Parathyroid adenoma (tissue), 2 donors: ENCODE measurements around the gene CCDC127.

ENCODE experiments used
- H2AFZ ChIP-seq: fragments of 300-600 bp; sonication (generic); one replicate; pipeline ENCODE4 v1.7.0; 2017; ENCODE audit warnings: antibody characterized with exemption, mild to moderate bottlenecking
- H3K27ac ChIP-seq: fragments of 300-600 bp; sonication (generic); one replicate; pipeline ENCODE4 v1.7.0; 2017
- H3K27me3 ChIP-seq: fragments of 300-600 bp; sonication (generic); one replicate; pipeline ENCODE4 v1.7.0; 2017; ENCODE audit warnings: low read length; ENCODE audit not compliant: control insufficient read depth, insufficient read depth
- H3K36me3 ChIP-seq: fragments of 300-600 bp; sonication (generic); one replicate; pipeline ENCODE4 v1.7.0; 2017; ENCODE audit warnings: low read length; ENCODE audit not compliant: control insufficient read depth, insufficient read depth
- H3K4me1 ChIP-seq: fragments of 300-600 bp; sonication (generic); one replicate; pipeline ENCODE4 v1.7.0; 2017; ENCODE audit warnings: control low read depth
- H3K4me2 ChIP-seq: fragments of 300-600 bp; sonication (generic); one replicate; pipeline ENCODE4 v1.7.0; 2017; ENCODE audit warnings: low read length
- H3K4me3 ChIP-seq: fragments of 300-600 bp; sonication (generic); one replicate; pipeline ENCODE4 v1.7.0; 2017; ENCODE audit warnings: low read depth, low read length
- H3K79me2 ChIP-seq: fragments of 300-600 bp; sonication (generic); one replicate; pipeline ENCODE4 v1.7.0; 2017; ENCODE audit warnings: control low read depth
- H3K9ac ChIP-seq: fragments of 300-600 bp; sonication (generic); one replicate; pipeline ENCODE4 v1.7.0; 2017; ENCODE audit warnings: mild to moderate bottlenecking
- H3K9me3 ChIP-seq: fragments of 300-600 bp; sonication (generic); one replicate; pipeline ENCODE4 v1.7.0; 2017; ENCODE audit warnings: low read length; ENCODE audit not compliant: control insufficient read depth
- TF ChIP-seq, protein P1 (sequence below): fragments of 300-600 bp; sonication (generic); IDR thresholded peaks from one replicate; pipeline ENCODE4 v1.7.0; 2017; ENCODE audit warnings: antibody characterized with exemption, mild to moderate bottlenecking
- donor health status: primary hyperparathyroidism.

The CCDC127 gene

DNA sequence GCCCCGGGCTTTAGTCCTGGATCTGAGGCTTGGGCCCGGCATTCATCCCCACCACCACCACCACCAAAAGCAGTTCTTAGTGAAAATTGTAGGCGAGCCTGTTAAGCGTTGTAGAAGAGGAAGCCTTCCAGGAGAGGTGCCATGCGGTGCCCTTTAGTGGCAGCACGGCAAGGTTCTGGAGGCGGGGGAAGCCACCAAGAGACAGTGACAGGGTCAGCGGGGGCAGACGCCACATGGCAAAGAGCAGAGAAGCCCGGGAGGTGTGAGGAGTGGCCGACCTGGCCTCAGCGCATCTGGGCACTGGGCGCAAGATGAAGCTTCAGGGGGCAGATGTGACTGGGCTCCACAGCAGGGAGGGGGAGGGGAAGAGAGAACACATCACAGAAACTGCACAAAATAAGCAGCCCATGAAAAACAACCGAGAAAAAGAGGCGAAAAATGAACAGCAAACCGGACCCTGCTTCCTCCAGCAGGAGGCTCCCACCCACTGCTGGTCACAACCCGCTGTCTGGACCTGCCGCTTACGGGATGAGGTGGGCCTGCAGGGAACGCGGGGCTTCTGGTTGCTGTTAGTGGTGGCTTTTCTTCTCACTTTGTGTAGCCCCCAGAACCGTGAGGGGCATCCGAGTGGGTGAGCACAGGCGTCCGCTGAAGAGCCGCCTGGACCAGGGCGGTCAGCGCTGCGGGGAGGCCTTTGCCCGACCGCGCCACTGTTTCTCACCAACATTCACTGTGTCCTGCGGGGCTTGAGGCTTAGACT lies 22.4 kb downstream of the CCDC127 start:
- Histone ChIP-seq H3K27ac (no peak overlapping the region), H3K9ac (no peak overlapping the region), H3K79me2 (no peaks in the 10 kb centered on the region), H3K36me3 (no peaks in the 10 kb centered on the region), H3K4me2 (no peak overlapping the region), H3K4me1 (peaks cover 9% of the 10 kb centered on the region), H3K9me3 (no peaks in the 10 kb centered on the region), H3K4me3 (no peak overlapping the region), H2AFZ (no peak overlapping the region), H3K27me3 (no peaks in the 10 kb centered on the region)
- TF ChIP-seq, protein P1, sequence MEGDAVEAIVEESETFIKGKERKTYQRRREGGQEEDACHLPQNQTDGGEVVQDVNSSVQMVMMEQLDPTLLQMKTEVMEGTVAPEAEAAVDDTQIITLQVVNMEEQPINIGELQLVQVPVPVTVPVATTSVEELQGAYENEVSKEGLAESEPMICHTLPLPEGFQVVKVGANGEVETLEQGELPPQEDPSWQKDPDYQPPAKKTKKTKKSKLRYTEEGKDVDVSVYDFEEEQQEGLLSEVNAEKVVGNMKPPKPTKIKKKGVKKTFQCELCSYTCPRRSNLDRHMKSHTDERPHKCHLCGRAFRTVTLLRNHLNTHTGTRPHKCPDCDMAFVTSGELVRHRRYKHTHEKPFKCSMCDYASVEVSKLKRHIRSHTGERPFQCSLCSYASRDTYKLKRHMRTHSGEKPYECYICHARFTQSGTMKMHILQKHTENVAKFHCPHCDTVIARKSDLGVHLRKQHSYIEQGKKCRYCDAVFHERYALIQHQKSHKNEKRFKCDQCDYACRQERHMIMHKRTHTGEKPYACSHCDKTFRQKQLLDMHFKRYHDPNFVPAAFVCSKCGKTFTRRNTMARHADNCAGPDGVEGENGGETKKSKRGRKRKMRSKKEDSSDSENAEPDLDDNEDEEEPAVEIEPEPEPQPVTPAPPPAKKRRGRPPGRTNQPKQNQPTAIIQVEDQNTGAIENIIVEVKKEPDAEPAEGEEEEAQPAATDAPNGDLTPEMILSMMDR = no peak

DNA sequence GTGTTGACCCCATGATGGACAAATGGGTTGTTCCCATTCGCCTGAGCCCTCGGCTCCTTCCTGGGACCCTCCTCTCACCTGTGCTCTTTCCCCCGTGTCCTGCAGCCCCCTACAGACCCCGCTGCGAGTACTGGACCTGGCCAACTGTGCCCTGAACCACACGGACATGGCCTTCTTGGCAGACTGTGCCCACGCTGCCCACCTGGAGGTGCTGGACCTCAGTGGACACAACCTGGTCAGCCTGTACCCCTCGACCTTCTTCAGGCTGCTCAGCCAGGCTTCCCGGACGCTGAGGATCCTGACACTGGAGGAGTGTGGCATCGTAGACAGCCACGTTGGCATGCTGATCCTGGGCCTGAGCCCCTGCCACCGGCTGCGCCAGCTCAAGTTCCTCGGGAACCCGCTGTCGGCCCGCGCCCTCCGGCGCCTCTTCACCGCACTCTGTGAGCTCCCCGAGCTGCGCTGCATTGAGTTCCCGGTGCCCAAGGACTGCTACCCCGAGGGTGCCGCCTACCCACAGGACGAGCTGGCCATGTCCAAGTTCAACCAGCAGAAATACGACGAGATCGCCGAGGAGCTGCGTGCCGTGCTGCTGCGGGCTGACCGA lies 23.2 kb downstream of the CCDC127 start:
- Histone ChIP-seq H3K27me3 (no peaks in the 10 kb centered on the region), H3K36me3 (no peaks in the 10 kb centered on the region), H3K9ac (no peak overlapping the region), H2AFZ (no peak overlapping the region), H3K79me2 (no peaks in the 10 kb centered on the region), H3K4me1 (peaks cover 11% of the 10 kb centered on the region), H3K27ac (no peak overlapping the region), H3K9me3 (no peaks in the 10 kb centered on the region), H3K4me3 (no peak overlapping the region), H3K4me2 (no peak overlapping the region)
- TF ChIP-seq, protein P1 = no peak

DNA sequence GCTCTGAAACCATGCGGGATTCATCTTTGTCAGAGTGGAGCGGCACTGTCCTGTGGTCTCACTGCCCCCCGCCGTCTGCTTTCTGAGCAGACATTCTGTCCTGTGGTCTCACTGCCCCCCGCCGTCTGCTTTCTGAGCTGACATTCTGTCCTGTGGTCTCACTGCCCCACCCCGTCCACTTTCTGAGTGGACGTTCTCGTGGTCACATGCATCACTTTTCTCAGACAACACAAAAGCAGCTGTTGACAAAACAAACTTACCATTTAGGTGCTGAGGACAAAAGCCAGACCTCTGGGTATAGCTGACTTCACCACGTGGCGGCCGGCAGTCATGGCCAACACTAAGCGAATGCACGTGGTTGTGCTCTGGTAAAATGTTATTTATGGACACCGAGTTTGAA lies 23.9 kb downstream of the CCDC127 start:
- no peak overlapping the region for H3K9ac ChIP-seq
- H3K27ac ChIP-seq = no peak overlapping the region
- H3K4me1 ChIP-seq = peaks cover 11% of the 10 kb centered on the region

DNA sequence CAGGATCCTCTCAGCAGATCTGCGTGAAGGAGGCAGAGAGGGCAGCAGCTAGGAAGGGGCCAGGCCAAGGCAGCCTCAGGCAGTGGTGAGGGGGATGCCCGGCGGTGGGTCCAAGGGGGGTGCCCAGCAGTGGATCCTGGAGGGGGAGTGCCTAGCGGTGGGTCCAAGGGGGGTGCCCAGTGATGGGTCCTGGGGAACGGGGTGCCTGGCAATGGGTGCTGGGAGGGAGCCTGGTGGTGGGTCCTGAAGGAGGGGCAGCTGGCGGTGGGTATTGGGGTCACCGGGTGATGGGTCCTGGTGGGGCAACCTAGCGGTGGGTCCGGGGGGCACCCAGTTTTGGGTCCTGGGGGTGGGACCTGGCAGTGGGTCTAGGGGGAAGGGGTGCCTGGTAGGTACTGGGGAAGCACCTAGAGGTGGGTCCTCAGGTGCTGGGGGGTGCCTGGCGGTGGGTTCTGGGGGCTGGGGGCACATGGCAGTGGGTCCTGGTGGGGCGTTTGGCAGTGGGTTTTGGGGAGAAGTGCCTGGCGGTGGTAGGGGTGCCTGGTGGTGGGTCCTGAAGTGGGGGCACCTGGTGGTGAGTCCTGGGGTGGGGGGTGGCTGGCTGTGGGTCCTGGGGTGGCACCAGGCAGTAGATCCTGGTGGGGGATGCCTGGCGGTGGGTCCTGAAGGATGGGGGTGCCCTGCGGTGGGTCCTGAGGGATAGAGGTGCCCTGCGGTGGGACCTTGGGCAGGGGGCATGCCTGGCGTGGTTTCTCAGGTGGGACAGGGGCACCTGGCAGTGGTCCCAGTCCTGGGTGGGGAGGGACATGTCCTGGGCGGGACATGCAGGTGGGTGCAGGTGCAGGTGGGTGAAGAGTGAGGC lies 24.8 kb downstream of the CCDC127 start:
- H3K27me3 ChIP-seq = no peaks in the 10 kb centered on the region
- H3K36me3 ChIP-seq = no peaks in the 10 kb centered on the region
- H2AFZ ChIP-seq = no peak overlapping the region
- no peak overlapping the region for H3K4me2 ChIP-seq
- no peaks in the 10 kb centered on the region for H3K9me3 ChIP-seq
- peaks cover 14% of the 10 kb centered on the region for H3K4me1 ChIP-seq
- H3K4me3 ChIP-seq = no peak overlapping the region
- H3K27ac ChIP-seq = no peak overlapping the region
- TF ChIP-seq, protein P1 = no peak
- H3K79me2 ChIP-seq = no peaks in the 10 kb centered on the region
- no peak overlapping the region for H3K9ac ChIP-seq

More for the DNA sequence above, 23.9 kb downstream of the CCDC127 start:
- Histone ChIP-seq H2AFZ (no peak overlapping the region), H3K36me3 (no peaks in the 10 kb centered on the region), H3K79me2 (no peaks in the 10 kb centered on the region), H3K9me3 (no peaks in the 10 kb centered on the region), H3K4me2 (no peak overlapping the region), H3K27me3 (no peaks in the 10 kb centered on the region), H3K4me3 (no peak overlapping the region)
- TF ChIP-seq, protein P1 = no peak
